Caco-2 (cell line): ENCODE data around the gene LDLRAD2. TPM values are rescaled to one million over a fixed set of nuclear protein-coding genes. Genes with fewer than 3 reads are reported as not detected.
"Not testable (repeated sequence)": the region's sequence is repeated elsewhere in the genome, so short reads cannot be mapped to it uniquely, and the experiment has no call there.

Experiments
- BruUV-seq: library from RNA; stranded (reverse); fragments of 400-500 nt; replicated peaks from 2 replicates; lab custom pipeline; 2021; lab: Mats Ljungman, UMichigan
- CTCF ChIA-PET: fragments of 300-600 bp; sonication (Branson Sonifier 250); formaldehyde crosslinking; loops from one replicate; lab custom pipeline; 2022; ENCODE audit warnings: antibody characterized with exemption; lab: Charles Lee
- POLR2A ChIA-PET: fragments of 300-600 bp; sonication (Branson Sonifier 250); formaldehyde crosslinking; loops from one replicate; lab custom pipeline; 2022; ENCODE audit warnings: antibody characterized with exemption; lab: Charles Lee
- DNase-seq, 2 experiments: peaks; one replicate each; pipeline versions ENCODE4 v3.0.0 to v3.0.0-alpha.2; 2020 to 2022
- H3K27me3 ChIP-seq: replicated peaks from 2 replicates; pipeline ENCODE4 v1.6.0; 2011; ENCODE audit warnings: low read length; ENCODE audit not compliant: control insufficient read depth, insufficient read depth
- H3K36me3 ChIP-seq: 2 replicates; pipeline ENCODE4 v1.5.1; 2011; ENCODE audit warnings: low read length; ENCODE audit not compliant: control insufficient read depth, insufficient read depth
- H3K4me1 ChIP-seq: fragments of 250-450 bp; sonication (Bioruptor Pico); 2 replicates; pipeline ENCODE4 v1.5.1; 2020; ENCODE audit warnings: mild to moderate bottlenecking
- H3K4me3 ChIP-seq: 2 replicates; pipeline ENCODE4 v1.5.1; 2011; ENCODE audit warnings: low read depth, mild to moderate bottlenecking, control low read depth, low read length
- H3K9me3 ChIP-seq: fragments of 250-450 bp; sonication (Bioruptor Pico); 2 replicates; pipeline ENCODE4 v1.5.1; 2020; ENCODE audit warnings: mild to moderate bottlenecking, moderate library complexity
- H3K27ac Mint-ChIP-seq: one replicate; pipeline ENCODE4 v1.8.0; 2022; ENCODE audit warnings: mixed read lengths; ENCODE audit not compliant: unreplicated experiment
- H3K27me3 Mint-ChIP-seq: one replicate; pipeline ENCODE4 v1.8.0; 2022; ENCODE audit warnings: mixed read lengths; ENCODE audit not compliant: insufficient read depth, unreplicated experiment
- H3K36me3 Mint-ChIP-seq: one replicate; pipeline ENCODE4 v1.8.0; 2022; ENCODE audit warnings: mild to moderate bottlenecking, mixed read lengths; ENCODE audit not compliant: insufficient read depth, unreplicated experiment
- H3K4me1 Mint-ChIP-seq: one replicate; pipeline ENCODE4 v1.8.0; 2022; ENCODE audit warnings: low read depth, mixed read lengths; ENCODE audit not compliant: unreplicated experiment
- H3K4me3 Mint-ChIP-seq: one replicate; pipeline ENCODE4 v1.8.0; 2022; ENCODE audit warnings: mild to moderate bottlenecking, moderate library complexity, mixed read lengths; ENCODE audit not compliant: unreplicated experiment
- H3K9me3 Mint-ChIP-seq: one replicate; pipeline ENCODE4 v1.8.0; 2022; ENCODE audit warnings: mixed read lengths; ENCODE audit not compliant: unreplicated experiment
- CTCF ChIP-seq, 2 experiments: fragments of 200-600 bp in 1 of 2; IDR thresholded peaks; 1 replicate in 1 of 2; 2 replicates in 1 of 2; pipeline versions ENCODE4 v1.5.1 to v1.8.0; 2011 to 2022; ENCODE audit warnings: antibody characterized with exemption in 1 of 2, control low read depth in 1 of 2, inconsistent platforms in 1 of 2, low read depth in 1 of 2, low read length in 1 of 2, mild to moderate bottlenecking in 1 of 2, moderate library complexity in 1 of 2; ENCODE audit not compliant: insufficient read depth in 1 of 2, severe bottlenecking in 1 of 2, unreplicated experiment in 1 of 2
- intact Hi-C: fragments of 100-400 bp; cut with micrococcal nuclease; formaldehyde crosslinking; loops from one replicate; pipeline ENCODE4 v1.10.0; 2022; ENCODE audit not compliant: unreplicated experiment
- total RNA-seq: library from RNA; stranded (reverse); gene quantifications from 2 replicates; pipeline ENCODE4 v1.2.3, GENCODE V29; 2022

Gene LDLRAD2
- total RNA-seq, 1 experiment from 2014 or later: not detected

DNA sequence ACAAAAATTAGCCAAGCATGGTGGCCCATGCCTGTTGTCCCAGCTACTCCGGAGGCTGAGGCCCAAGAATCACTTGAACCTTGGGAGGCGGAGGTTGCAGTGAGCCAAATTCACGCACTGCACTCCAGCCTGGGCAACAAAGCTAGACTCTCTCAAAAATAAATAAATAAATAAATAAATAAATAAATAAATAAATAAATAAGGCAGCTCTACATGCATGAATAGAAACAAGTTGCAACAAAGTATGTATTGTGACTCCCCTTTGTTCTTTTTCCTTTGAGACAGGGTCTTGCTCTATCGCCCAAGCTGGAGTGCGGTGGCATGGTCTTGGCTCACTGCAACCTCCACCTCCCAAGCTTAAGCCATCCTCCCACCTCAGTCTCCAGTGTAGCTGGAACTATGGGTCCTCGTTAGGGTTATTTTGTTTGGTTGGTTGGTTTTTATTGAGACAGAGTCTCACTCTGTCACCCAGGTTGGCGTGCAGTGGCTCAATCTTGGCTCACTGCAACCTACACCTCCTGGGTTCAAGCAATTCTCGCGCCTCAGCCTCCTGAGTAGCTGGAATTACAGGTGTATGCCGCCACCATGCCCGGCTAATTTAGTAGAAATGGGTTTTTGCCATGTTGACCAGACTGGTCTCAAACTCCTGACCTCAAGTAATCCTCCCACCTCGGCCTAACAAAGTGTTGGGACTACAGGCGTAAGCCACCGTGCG, 37.1 kb upstream of the LDLRAD2 start:
- CTCF ChIA-PET: no interaction called here
- H3K27me3 Mint-ChIP-seq: no peaks in the 10 kb centered on the region
- BruUV-seq: no TSS peak
- POLR2A ChIA-PET: no interaction called here
- no peak for TF ChIP-seq CTCF (IDR thresholded peaks at IDR 0.05; ENCODE audit: insufficient read depth in 1 of 2, low read depth in 1 of 2, low read length in 1 of 2, severe bottlenecking in 1 of 2, unreplicated experiment in 1 of 2)
- Histone ChIP-seq H3K9me3 (no peaks in the 10 kb centered on the region), H3K4me1 (peaks cover 6% of the 10 kb centered on the region; the same call in 1 of the 2 replicates), H3K36me3 (no peaks in the 10 kb centered on the region), H3K4me3 (no peak overlapping the region), H3K27me3 (no peaks in the 10 kb centered on the region)
- H3K4me1 Mint-ChIP-seq: peaks cover 6% of the 10 kb centered on the region
- no peak overlapping the region for H3K27ac Mint-ChIP-seq
- no peak overlapping the region for H3K4me3 Mint-ChIP-seq
- peaks cover 5% of the 10 kb centered on the region for H3K36me3 Mint-ChIP-seq
- H3K9me3 Mint-ChIP-seq: no peaks in the 10 kb centered on the region
- DNase-seq: no peak
- intact Hi-C loops: no loop called here

- intact Hi-C loops: no loop called here
- Mint-ChIP-seq H3K36me3 (no peaks in the 10 kb centered on the region), H3K4me3 (no peak overlapping the region), H3K9me3 (no peaks in the 10 kb centered on the region), H3K27ac (no peak overlapping the region), H3K27me3 (no peaks in the 10 kb centered on the region), H3K4me1 (peaks cover 6% of the 10 kb centered on the region)
- Histone ChIP-seq H3K9me3 (no peaks in the 10 kb centered on the region), H3K36me3 (no peaks in the 10 kb centered on the region), H3K4me1 (peaks cover 6% of the 10 kb centered on the region; the same call in 1 of the 2 replicates), H3K4me3 (no peak overlapping the region), H3K27me3 (no peaks in the 10 kb centered on the region)
- BruUV-seq: no TSS peak
- no peak for TF ChIP-seq CTCF (IDR thresholded peaks at IDR 0.05; ENCODE audit: insufficient read depth in 1 of 2, low read depth in 1 of 2, low read length in 1 of 2, severe bottlenecking in 1 of 2, unreplicated experiment in 1 of 2)
- ChIA-PET POLR2A (no interaction called here), CTCF (no interaction called here)
- DNase-seq: no peak
Observed at GRCh38 chr1:21775550-21775914, 36.5 kb upstream of the LDLRAD2 start.

GRCh38 chr1:21775985-21776562, 36.0 kb upstream of the LDLRAD2 start:
- Mint-ChIP-seq H3K27me3 (no peaks in the 10 kb centered on the region), H3K4me3 (no peak overlapping the region), H3K9me3 (no peaks in the 10 kb centered on the region), H3K36me3 (no peaks in the 10 kb centered on the region), H3K27ac (no peak overlapping the region), H3K4me1 (peaks cover 6% of the 10 kb centered on the region)
- Histone ChIP-seq H3K4me3 (no peak overlapping the region), H3K36me3 (no peaks in the 10 kb centered on the region), H3K9me3 (no peaks in the 10 kb centered on the region), H3K27me3 (no peaks in the 10 kb centered on the region), H3K4me1 (peaks cover 6% of the 10 kb centered on the region; the same call in 1 of the 2 replicates)
- no TSS peak for BruUV-seq
- CTCF ChIA-PET: no interaction called here
- intact Hi-C loops: no loop called here
- POLR2A ChIA-PET: no interaction called here
- TF ChIP-seq CTCF (IDR thresholded peaks at IDR 0.05; ENCODE audit: insufficient read depth in 1 of 2, low read depth in 1 of 2, low read length in 1 of 2, severe bottlenecking in 1 of 2, unreplicated experiment in 1 of 2): no peak
- DNase-seq: peak in 1 of 2 experiments; percentile 53

DNA sequence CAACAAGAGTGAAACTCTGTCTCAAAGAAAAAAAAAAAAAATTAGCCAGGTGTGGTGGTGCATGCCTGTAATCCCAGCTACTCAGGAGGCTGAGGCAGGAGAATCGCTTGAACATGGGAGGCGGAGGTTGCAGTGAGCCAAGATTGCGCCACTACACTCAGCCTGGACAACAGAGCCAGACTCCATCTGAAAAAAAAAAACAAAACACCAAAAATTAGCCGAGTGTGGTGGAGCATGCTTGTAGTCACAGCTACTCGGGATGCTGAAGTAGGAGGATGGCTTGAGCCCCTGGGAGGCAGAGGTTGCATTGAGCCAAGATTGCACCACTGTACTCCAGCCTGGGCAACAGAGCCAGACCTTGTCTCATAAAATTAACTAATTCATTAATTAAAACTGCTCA, 35.1 kb upstream of the LDLRAD2 start:
- DNase-seq, BruUV-seq, H3K4me1 ChIP-seq, H3K4me1 Mint-ChIP-seq, H3K36me3 ChIP-seq, H3K9me3 Mint-ChIP-seq, H3K4me3 Mint-ChIP-seq, H3K27me3 ChIP-seq, H3K36me3 Mint-ChIP-seq, intact Hi-C loops, H3K9me3 ChIP-seq, H3K27ac Mint-ChIP-seq, CTCF ChIA-PET, H3K4me3 ChIP-seq, POLR2A ChIA-PET, H3K27me3 Mint-ChIP-seq: not testable (repeated sequence)
